Hindlimb muscle (tissue), 1 donor: ENCODE results near the gene TSPEAR. TPM values are rescaled to one million over a fixed set of nuclear protein-coding genes. Genes with fewer than 3 reads are reported as not detected.
"Not testable (repeated sequence)": the region's sequence is repeated elsewhere in the genome, so short reads cannot be mapped to it uniquely, and the experiment has no call there.

Experiments
- DNase-seq: peaks from one replicate; pipeline ENCODE4 v3.0.0-alpha.2; 2013
- polyA plus RNA-seq: library from polyadenylated mRNA; unstranded; fragments of 120-200 nt; gene quantifications from one replicate; pipeline ENCODE4 v1.2.1, GENCODE V29; 2013; ENCODE audit not compliant: insufficient read length

Gene TSPEAR
- polyA plus RNA-seq, 1 donor, result 0.14 TPM

DNA sequence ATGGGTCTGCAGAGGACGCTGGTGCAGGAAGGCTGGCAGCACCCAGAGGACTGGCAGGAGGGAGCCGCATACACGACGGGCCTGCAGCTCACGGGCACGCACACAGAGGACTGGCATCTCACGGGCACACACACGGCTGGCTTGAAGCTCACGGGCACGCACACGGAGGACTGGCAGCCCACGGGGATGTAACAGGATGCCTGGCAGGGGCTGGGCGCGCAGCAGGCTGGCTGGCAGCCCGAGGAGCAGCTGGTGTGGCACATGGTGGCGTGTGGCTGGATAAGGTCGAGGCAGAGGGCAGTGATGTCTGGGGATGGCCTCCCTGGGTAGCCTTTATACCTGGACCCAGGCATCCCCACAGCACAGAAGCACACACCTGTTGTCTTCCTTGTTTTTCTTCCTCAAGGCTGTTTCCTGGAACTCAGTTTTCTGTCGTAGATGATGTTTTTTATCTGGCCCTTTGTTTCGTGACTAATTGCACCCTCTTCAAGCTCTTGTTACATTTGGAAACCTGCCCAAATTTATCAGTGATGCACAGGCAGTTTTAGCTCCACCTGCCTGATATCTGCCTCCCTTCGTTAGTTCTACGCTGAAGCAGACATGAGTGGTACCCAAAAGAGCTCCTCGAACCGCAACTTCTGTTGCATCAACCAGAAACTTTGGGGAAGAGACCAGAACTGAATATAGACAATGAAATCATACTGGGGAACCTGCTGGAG is 29.4 kb downstream of the TSPEAR start, which contains the start of gene KRTAP12-1:
Gene KRTAP12-1 (minus strand): TSS at position 303 of the 719 bp plus-strand sequence. CDS start 40 bp downstream, at position 263.
- DNase-seq, result no peak

DNA sequence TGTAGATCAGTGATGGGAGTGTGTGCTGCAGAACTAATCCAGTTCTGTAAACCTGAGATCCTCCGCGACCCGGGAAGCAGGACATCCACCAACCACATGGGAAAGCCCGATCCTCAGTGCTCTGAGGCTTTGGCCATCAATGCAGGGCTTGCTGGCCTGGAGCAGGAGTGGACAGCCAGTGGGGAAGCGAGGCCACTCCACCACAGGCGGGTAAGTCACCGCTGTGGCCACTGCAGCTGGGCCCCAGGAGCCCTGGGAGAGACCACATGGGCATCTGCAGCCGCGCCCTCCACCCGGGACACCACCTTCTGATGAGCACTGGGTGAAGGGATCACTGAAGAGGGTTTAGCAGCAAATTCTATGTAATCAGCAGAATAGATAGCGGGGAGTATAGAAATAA is 30.2 kb downstream of the TSPEAR start:
- no peak for DNase-seq

DNA sequence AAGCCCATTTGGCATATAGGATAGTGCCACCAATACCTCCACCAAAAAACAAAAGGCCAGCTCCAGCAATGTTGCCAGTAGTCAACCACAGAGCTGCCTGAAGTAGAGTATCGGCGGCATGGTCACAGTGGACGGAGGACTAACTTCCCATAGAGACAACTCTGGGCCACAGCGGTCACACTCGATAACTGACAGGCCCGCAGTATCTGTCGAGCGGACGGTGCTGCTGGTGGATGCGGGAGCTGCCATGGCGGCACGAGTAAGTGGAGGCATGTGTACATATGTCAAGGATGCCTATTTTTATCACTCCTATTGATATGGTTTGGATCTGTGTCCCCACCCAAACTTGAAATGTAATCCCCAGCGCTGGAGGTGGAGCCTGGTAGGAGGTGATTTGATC is 33.5 kb downstream of the TSPEAR start:
- DNase-seq, result no peak

DNA sequence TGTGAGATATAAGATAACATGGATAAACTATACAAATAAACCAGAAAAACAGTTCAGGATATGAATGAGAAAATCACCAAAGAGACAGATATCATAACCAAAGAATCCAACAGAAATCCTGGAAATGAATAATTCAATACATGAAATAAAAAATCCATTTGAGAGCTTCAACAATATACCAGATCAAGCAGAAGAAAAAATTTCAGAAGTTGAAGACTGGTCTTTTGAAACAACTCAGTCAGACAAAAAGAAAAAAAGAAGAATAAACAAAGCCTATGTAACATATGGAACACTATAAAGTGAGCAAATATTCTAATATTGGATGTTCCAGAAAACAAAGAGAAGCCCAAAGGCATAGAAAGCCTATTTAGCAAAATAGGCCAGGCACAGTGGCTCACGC is 39.5 kb downstream of the TSPEAR start:
- DNase-seq, result no peak

DNA sequence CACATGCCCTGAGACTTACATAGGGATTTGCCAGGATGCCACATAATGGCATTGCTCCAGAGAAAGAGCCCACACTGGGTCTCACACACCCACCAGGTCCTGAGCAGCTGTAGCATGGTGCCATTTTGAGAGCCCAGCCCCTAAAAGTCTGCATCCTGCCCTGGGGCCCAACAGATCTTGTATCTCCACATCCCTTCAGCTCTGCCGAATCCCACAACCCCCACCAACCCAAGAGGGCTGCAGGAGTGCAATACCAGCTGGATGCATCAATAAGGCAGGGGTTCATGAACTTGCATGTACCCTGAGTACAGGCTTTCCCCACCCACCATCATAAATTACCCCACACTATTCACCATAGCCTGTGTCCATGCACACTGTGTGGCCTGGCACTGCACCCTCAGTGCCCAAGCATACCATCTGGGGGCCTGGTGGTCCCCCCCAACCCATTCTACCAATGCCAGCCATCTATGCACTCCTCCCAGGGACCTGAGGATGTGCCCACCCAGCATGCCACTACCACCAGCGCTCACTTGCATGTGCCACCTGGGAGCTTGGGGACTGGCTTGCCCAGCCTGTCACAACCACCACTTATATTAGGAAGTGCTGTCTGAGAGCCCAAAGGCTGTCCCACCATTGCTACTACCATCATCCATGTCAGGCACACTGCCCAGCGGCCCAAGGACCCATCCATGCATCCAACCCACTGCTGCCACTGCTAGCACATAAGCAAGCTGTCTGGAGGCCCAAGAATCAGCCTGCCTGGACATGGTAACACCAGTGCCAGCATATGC is 40.5 kb downstream of the TSPEAR start:
- no peak for DNase-seq

DNA sequence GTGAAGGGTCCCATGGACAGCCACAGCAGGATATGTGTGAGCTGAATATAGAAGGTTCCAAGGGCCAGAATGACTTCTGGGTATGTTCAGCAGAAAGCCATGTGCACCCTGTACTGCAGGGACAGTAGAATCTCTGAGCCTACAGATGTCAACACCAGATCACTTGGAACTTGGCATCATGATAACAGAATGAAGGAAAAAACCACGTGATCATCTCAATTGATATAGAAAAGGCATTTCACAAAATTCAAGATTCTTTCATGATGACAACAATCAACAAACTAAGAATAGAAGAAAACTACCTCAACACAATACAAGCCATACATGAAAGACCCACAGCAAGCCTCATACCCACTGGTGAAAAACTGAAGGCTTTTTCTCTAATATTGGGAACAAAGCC is 43.8 kb downstream of the TSPEAR start:
- no peak for DNase-seq

DNA sequence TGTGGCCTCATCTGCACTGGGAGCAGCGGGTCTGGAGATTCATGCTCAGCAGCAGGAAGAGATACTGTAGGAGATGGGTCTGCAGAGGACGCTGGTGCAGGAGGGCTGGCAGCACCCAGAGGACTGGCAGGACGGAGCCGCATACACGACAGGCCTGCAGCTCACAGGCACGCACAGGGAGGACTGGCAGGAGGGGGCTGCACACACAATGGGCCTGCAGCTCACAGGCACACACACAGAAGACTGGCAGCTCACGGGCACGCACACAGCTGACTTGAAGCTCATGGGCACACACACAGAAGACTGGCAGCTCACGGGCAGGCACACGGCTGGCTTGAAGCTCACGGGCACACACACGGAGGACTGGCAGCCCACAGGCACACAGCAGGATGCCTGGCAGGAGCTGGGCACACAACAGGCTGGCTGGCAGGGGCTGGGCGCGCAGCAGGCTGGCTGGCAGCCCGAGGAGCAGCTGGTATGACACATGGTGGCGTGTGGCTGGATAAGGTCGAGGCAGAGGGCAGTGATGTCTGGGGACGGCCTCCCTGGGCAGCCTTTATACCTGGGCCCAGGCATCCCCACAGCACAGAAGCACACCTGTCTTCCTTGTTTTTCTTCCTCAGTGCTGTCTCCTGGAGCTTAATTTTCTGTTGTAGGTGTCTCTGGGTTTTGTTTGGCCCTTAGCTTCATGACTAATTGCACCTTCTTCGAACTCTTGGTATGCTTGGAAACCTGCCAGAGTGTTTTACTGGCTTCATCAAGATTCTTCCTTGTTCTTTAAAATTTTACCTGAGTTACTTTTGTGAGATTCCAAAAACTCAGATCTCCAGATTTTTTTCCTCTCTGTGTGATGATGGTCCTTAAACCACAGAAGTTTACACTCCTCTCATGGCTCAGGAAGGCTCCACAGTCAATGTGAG is 44.7 kb downstream of the TSPEAR start, which contains the start of gene KRTAP12-2:
Gene KRTAP12-2 (minus strand): TSS at position 527 of the 920 bp plus-strand sequence. CDS start 41 bp downstream, at position 486.
- DNase-seq, result no peak

DNA sequence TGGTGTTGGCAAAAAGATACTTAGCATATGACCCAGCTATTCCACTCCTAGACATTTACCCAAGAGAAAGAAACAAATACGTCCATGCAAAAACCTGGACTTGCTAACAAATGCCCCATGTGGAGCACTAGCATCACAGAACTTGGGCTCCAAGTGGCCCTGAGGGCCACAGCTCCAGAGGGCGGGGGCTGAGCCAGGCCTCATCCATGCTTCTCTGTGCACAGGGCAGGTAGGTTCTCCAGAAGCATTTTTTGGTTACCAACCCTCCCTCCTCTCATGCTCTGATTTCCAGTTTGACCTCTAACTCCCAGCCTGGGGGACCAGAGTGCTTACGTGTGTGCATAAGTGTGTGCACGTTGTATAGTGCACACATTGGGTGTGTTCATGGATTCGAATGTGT is 46.7 kb downstream of the TSPEAR start:
- DNase-seq, result no peak

DNA sequence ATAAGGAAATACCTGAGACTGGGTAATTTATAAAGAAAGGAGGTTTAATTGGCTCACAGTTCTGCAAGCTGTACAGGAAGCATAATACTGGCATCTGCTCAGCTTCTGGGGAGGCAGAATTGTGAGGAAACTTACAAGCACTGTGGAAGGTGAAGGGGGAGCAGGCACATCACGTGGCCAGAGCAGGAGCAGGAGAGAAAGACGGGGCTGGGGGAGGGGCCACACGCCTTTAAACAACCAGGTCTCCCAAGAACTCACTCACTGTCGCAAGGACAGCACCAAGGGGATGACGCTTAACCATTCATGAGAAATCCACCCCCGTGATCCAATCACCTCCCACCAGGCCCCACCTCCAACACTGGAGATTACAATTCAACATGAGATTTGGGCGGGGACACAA is 49.8 kb downstream of the TSPEAR start:
- DNase-seq, result not testable (repeated sequence)

DNA sequence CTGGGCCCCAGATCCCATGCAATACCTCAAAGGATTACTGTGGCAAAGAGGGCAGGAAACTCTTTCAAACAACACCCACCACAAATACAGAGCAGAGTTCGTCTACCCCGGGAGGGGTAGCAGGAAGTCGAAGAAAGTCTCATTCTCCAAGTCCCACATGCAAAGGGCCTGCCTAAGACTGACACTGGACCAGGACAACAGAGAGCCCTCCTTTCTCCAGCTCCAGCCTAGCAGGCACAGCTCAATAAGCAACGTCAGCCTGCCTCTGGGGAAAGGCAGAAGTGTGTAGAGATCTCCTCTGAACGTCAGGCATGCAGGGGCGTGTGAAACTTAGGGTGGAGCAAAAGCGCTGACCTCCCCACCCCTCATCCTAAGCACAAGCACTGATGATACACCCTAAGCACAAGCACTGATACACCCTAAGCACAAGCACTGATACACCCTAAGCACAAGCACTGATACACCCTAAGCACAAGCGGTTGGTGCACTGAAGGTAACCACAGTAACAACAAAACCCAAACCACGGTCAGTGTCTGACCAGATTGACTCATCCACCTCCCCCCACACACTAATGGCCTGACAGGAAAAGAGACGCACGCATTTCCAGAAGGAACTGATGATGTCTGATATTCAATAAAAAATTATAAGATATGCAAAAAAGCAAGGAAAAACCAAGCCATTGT is 52.3 kb downstream of the TSPEAR start:
- no peak for DNase-seq

DNA sequence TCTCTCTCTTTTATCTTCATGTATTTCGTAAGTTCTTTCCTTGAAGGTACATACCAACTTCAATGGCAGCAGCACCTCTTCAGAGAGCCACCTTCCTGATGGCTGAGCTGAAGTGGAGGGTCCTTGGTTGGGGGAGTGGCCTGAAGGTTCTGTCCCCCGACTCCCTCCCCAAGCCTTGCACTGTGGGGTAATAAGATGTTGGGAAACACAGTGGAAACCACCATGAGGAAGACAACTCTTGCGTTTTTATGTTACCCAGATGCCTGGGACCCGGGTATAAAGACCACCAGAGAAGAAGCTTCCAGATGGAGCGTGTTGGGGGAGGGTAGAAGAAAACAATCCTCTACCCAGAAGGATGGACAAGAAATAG is 52.8 kb downstream of the TSPEAR start:
- DNase-seq, result no peak

DNA sequence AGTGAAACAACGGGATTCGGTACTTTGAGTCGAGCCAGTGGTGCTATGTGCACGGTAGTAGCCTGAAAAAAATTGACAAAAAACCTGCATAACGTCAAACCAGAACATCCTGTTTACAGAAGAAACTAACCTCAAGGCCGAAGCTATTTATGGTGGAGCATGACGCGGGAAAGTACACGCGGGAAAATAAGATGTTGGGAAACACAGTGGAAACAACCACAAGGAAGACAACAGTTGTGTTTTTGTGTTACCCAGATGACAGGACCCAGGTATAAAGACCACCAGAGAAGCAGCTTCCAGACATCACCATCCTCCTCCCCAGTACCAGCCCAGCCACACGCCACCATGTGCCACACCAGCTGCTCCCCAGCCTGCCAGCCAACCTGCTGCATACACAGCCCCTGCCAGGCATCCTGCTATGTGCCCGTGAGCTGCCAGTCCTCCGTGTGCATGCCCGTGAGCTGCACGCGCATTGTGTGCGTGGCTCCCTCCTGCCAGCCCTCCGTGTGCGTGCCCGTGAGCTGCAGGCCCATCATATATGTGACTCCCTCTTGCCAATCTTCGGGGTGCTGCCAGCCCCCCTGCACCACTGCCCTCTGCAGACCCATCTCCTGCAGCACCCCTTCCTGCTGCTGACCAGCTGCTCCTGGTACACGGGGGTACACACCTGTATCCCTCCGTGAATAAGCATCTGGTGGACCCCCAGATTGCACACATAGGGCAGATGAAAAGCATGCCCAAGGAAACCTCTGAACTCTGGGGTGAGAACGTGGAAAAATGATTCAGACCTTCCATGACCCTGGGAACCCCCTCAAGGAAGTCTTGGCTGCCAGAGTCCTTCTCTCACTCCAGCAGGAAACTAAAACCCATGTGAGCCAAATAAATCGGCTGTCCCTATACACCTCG is 53.5 kb downstream of the TSPEAR start, which contains the start of gene KRTAP12-3:
Gene KRTAP12-3 (plus strand): TSS at position 298 of the 906 bp plus-strand sequence. CDS start 48 bp downstream, at position 346.
- no peak for DNase-seq

DNA sequence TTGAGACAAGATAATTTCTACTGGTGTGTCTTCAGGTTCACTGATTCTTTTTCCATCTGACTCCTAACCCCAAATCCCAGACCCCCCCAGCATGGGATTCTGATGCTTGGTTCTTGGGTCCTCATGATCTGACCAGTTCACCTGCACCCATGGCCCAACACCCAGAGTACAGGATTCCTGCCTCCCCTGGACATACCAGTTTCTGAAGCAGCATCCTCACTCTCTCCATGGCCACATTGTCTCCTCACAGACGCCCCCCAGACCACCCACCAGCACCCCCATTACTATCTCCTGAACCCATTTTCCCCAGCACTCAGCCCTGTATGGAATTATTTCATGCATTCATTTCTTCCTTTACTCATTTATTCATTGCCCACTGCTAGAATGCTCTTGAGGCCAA is 54.5 kb downstream of the TSPEAR start:
- no peak for DNase-seq

DNA sequence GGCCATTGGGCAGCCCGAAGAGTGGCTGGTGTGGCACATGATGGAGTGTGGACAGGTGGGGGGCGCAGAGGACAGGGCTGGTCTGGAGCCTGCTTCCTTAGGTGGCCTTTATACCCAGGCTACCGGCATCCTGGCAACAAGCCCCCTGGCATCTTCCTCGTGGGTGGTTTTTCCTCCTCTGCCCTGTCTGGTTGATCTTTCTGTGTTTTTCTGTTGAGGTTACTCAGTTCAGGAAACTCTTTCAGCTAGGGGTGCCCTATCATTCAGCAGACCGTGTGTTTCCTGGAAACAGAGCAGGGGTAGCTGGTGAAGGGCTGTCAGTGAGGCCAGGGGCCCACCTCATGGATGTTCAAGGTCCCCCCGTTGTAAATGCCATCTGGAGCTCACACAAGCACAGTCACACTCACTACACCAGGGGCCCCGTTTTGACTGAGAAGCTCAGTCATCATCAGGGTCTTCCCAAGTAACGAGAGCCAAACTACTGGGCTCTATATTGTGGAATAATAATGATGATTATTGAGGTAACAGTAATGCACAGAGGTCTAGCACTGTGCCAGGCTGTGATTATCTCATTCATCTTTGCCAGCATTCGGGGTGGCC is 56.7 kb downstream of the TSPEAR start, which contains the start of gene KRTAP12-4:
Gene KRTAP12-4 (minus strand): TSS at position 84 of the 600 bp plus-strand sequence. CDS start 45 bp downstream, at position 39.
- no peak for DNase-seq

DNA sequence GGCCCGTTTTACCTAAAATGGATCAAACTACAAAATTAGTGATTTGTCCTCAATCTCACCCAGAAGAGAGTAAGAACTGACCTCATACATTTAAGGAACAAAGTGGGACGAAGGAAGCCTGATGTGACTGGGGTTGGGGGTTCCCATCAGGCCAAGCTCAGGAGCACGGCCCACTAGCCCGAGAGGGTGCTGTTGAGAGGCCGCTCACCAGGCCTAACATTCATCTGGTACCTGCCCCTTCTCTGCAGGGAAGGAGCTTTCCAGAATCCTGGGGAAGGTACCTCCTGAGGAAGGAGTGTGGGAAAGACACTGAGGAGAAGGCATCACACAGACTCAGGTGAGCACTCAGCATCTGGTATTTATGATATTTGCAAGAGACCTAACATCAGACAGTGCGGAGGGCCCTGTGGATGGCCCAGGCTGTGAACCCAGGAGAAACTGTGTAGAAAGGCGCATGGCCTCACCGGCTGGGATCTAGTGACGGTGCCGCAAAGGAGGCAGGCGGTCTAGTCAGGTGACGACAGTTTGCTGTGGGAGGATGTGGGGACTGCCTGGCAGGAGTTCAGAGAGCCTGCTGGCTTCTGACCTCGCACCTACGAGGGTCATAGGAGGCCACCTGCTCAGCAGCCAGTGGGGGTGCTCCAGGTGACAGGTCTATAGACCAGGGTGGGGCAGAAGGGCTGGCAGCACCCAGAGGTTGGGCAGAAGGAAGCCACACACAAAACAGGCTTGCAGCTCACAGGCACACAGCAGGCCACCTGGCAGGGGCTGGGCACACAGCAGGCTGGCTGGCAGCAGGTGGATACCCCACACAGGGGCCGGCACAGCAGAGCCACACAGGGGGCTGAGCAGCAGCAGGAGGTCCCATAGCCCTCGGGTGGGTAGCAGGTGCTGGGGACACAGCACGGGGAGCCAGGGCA is 57.5 kb downstream of the TSPEAR start:
- no peak for DNase-seq

DNA sequence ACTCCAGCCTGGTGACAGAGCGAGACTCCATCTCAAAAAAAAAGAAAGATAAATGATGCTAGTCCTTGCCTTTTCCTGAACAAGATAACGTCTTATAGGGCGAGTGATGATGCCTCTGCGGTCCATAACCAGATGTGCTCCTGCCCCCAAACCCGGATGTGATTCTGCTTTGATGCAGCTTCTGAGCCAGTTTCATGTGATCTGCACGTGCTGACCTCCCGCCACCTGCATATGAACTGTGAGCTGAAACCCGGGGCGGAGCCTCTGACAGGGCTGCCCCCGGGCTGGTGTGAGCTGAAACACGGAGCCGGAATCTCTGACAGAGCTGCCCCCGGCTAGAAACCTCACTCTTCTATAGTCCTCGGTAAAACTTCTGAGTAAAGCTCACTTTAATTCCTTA is 58.2 kb downstream of the TSPEAR start:
- DNase-seq, result no peak

DNA sequence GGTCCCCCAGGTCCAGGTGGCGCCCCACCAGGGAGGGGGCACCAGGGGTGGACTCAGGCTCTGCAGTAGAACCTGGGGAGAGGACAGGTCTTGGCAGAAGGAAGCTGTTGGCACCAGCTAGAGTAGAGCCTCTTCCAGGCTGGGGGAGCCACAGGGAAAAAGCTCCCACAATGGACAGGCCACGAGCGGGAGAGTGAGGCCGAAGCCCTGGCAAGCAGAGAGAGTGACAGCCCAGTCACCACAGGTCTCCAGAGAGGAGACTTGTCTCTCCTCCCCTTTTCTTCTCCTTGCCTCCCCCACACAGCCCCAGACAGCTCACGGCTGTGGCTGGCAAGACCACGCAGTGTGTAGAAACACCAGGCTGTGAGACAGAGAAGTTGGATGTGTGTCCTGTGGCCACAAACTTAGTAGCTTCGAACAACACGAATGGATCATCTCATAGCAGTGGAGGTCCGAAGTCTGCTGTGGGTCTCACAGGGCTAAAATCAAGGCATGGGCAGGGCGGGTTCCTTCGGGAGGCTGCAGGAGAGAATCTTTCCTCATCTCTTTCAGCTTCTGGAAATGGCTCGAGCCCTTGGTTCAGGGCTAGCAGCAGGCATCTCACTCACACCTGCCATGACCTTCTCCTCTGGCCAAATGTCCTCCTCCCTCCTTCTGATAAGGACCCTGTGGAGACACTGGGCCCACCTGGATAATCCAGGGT is 60.2 kb downstream of the TSPEAR start:
- DNase-seq, result no peak

DNA sequence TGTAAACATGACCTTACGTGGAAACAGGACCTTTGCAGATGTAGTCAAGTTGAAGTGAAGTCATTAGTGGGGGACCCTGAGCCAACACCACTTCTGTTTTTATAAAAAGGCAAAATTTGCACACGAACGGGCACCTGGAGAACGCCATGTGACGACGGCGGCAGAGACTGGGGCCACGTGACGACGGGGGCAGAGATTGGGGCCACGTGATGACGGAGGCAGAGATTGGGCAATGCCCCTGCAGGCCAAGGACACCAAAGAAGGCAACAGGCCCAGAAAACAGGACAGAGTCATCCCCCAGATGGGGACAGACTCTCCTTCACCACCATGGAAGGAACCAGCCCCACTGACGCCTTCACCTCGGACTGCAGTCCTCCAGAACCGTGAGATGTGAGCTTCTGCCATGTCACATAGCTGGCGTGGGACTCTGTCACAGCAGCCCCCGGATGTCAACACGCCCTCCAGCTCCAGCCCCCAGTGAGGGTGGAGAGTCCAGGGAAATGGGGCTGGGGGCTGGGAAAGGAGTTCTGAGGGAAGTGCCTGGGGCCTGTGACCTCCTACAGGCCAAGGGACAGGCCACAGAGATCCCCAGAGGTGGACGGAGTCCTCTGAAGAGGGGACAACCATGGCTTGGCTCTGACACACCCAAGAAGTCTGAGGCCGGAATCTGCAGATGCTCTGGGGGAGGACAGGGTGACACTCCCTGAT is 61.0 kb downstream of the TSPEAR start:
- DNase-seq, result no peak
